Gastroesophageal sphincter (tissue), 4 donors: ENCODE data around the gene MLLT10. TPM values are rescaled to one million over a fixed set of nuclear protein-coding genes. Genes with fewer than 3 reads are reported as not detected.

Experiments used
- ATAC-seq: fragments of 150-250 bp; one replicate; pipeline ENCODE4 v1.9.1; 2016; ENCODE audit warnings: mild to moderate bottlenecking, moderate library complexity
- H3K27ac ChIP-seq, 4 donors: fragments of 200-600 bp; sonication (generic) in 3 of 4; 1 replicate in 3 of 4; 2 replicates in 1 of 4; pipeline ENCODE4 v1.5.1; 2016 to 2019
- H3K27me3 ChIP-seq: fragments of 200-600 bp; sonication (generic); one replicate; pipeline ENCODE4 v1.5.1; 2019
- H3K36me3 ChIP-seq, 2 donors: fragments of 200-600 bp; sonication (generic); one replicate each; pipeline ENCODE4 v1.5.1; 2019; ENCODE audit warnings: control low read depth in 1 of 2
- H3K4me1 ChIP-seq, 3 donors: fragments of 200-600 bp; sonication (generic); 1 replicate in 2 of 3; 2 replicates in 1 of 3; pipeline ENCODE4 v1.5.1; 2016 to 2019; ENCODE audit warnings: control low read depth in 2 of 3
- H3K4me3 ChIP-seq, 2 donors: fragments of 200-600 bp; sonication (generic); one replicate each; pipeline ENCODE4 v1.5.1; 2019; ENCODE audit warnings: mild to moderate bottlenecking in 1 of 2, moderate library complexity in 1 of 2
- H3K9me3 ChIP-seq, 3 donors: fragments of 200-600 bp; sonication (generic); one replicate each; pipeline ENCODE4 v1.5.1; 2017 to 2019; ENCODE audit warnings: control low read depth in 2 of 3
- CTCF ChIP-seq, 4 experiments: fragments of 200-600 bp in 2 of 4; fragments of 450-650 bp in 2 of 4; sonication (generic) in 1 of 4; IDR thresholded peaks; one replicate each; pipeline ENCODE4 v1.5.1; 2017 to 2019; ENCODE audit warnings: antibody characterized with exemption in 4 of 4, mild to moderate bottlenecking in 2 of 4, moderate library complexity in 2 of 4
- EP300 ChIP-seq: sonication (generic); formaldehyde crosslinking; IDR thresholded peaks from one replicate; pipeline ENCODE4 v1.6.1; 2017; ENCODE audit warnings: antibody characterized with exemption, mild to moderate bottlenecking
- POLR2A ChIP-seq, 2 donors: fragments of 450-650 bp; IDR thresholded peaks; one replicate each; pipeline ENCODE4 v1.6.1; 2017; ENCODE audit warnings: antibody characterized with exemption in 2 of 2, mild to moderate bottlenecking in 2 of 2, moderate library complexity in 1 of 2
- POLR2AphosphoS5 ChIP-seq: sonication (generic); formaldehyde crosslinking; IDR thresholded peaks from one replicate; pipeline ENCODE4 v1.6.1; 2017; ENCODE audit warnings: antibody characterized with exemption
- WGBS, 2 donors: methylation state at CpG; one replicate each; pipeline ENCODE4 v1.1.5; 2018; ENCODE audit warnings: low coverage in 1 of 2; 5-methylcytosine and 5-hydroxymethylcytosine counted together
- total RNA-seq, 4 donors: library from RNA; depleted of rRNA; stranded (reverse); fragments of >200 nt; gene quantifications; one replicate each; pipeline ENCODE4 v1.1.0, GENCODE V29; 2016

MLLT10 gene
- total RNA-seq, 4 donors from 2014 or later = 27.2 to 52.1 (median 39.0) TPM

GRCh38 chr10:21754410-21755011 is 220.5 kb downstream of the MLLT10 start:
- no peak overlapping the region for H3K27ac ChIP-seq
- H3K9me3 ChIP-seq = no peaks in the 10 kb centered on the region
- no peak for TF ChIP-seq POLR2AphosphoS5
- no peak for TF ChIP-seq POLR2A (IDR thresholded peaks at IDR 0.05)
- no peak for TF ChIP-seq CTCF (IDR thresholded peaks at IDR 0.05)
- no peak for TF ChIP-seq EP300
- no peak overlapping the region for H3K4me3 ChIP-seq
- 75 to 91% methylated on average over 6 of the region's 10 CpGs for WGBS, 2 donors
- no peaks in the 10 kb centered on the region for H3K4me1 ChIP-seq
- no peak for ATAC-seq
- H3K27me3 ChIP-seq = no peaks in the 10 kb centered on the region
- peaks cover 0 to 51% of the 10 kb centered on the region in 2 donors for H3K36me3 ChIP-seq

DNA sequence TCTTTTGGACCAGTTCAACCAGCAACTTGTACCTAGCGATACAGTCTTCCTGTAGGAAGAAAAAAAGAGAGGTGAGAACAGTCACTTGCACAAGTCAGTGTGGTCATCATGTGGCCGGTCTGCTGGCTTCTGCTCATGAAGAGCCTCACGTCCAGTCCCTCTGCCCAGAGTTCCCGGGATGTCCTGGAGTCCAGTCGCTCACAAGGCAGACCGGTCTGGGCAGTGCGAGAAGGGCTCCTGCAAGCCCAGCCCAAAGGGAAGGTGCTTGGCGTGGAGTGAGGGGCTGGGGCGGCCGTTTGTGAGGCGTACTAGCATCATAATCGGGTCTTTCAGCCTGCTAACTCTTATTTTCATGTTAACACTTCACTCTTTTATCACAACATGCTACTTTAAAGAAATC is 222.7 kb downstream of the MLLT10 start:
- Histone ChIP-seq H3K9me3 (no peaks in the 10 kb centered on the region), H3K4me3 (no peak overlapping the region), H3K27ac (no peak overlapping the region), H3K27me3 (no peaks in the 10 kb centered on the region), H3K36me3 (peaks cover 0 to 57% of the 10 kb centered on the region in 2 donors), H3K4me1 (no peaks in the 10 kb centered on the region)
- ATAC-seq = no peak
- TF ChIP-seq CTCF (IDR thresholded peaks at IDR 0.05) = no peak
- WGBS, 2 donors = 75 to 84% methylated on average over 7 of the region's 12 CpGs

- no CpG with 5 or more reads among the region's 8 CpGs for WGBS, 2 donors
- Histone ChIP-seq H3K36me3 (peaks cover 0 to 57% of the 10 kb centered on the region in 2 donors), H3K4me3 (no peak overlapping the region), H3K9me3 (no peaks in the 10 kb centered on the region), H3K27ac (no peak overlapping the region), H3K4me1 (no peaks in the 10 kb centered on the region), H3K27me3 (no peaks in the 10 kb centered on the region)
- TF ChIP-seq POLR2AphosphoS5 (no peak), POLR2A (IDR thresholded peaks at IDR 0.05) (no peak), EP300 (no peak), CTCF (IDR thresholded peaks at IDR 0.05) (no peak)
- no peak for ATAC-seq
These were observed 223.3 kb downstream of the MLLT10 start for GRCh38 chr10:21757185-21757901.

DNA sequence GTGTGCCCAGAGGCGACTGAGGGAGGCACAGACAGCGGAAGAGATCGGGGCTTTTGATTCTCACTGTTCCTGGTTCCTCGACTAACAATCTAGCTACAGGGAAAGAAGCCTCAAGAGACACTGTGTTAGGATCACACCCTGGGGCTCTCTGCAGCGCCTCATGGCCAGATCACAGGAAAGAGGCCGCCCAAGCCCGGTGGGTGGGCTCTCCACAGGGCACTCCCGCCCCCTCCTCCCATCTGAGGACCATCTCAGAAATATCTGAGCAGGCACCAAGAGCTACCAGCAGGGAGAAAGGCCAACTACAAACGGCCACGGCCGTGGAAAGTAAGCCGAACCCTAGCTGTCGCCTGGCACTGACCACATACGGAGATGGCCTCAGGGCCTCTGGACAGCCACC is 224.2 kb downstream of the MLLT10 start:
- H3K4me1 ChIP-seq = no peaks in the 10 kb centered on the region
- 95% methylated on average over 4 of the region's 14 CpGs; no CpG with 5 or more reads in 1 of the 2 donors for WGBS, 2 donors
- no peaks in the 10 kb centered on the region for H3K27me3 ChIP-seq
- no peak for ATAC-seq
- no peaks in the 10 kb centered on the region for H3K9me3 ChIP-seq
- H3K27ac ChIP-seq = no peak overlapping the region
- TF ChIP-seq POLR2A (IDR thresholded peaks at IDR 0.05) (no peak), EP300 (no peak), POLR2AphosphoS5 (no peak), CTCF (IDR thresholded peaks at IDR 0.05) (no peak)
- peaks cover 0 to 57% of the 10 kb centered on the region in 2 donors for H3K36me3 ChIP-seq
- H3K4me3 ChIP-seq = no peak overlapping the region

GRCh38 chr10:21758696-21759095 is 224.7 kb downstream of the MLLT10 start:
- peaks cover 0 to 57% of the 10 kb centered on the region in 2 donors for H3K36me3 ChIP-seq
- no peak for ATAC-seq
- no peak overlapping the region for H3K27ac ChIP-seq
- H3K4me3 ChIP-seq = no peak overlapping the region
- no peaks in the 10 kb centered on the region for H3K27me3 ChIP-seq
- no peaks in the 10 kb centered on the region for H3K4me1 ChIP-seq
- no peaks in the 10 kb centered on the region for H3K9me3 ChIP-seq
- TF ChIP-seq POLR2AphosphoS5 (no peak), EP300 (no peak), CTCF (IDR thresholded peaks at IDR 0.05) (no peak), POLR2A (IDR thresholded peaks at IDR 0.05) (no peak)
- 96 to 100% methylated on average over 2 of the region's 7 CpGs for WGBS, 2 donors
